ENCODE data around the gene CNOT2. TPM values are rescaled to one million over a fixed set of nuclear protein-coding genes. Genes with fewer than 3 reads are reported as not detected.

Gene CNOT2
- total RNA-seq, 1 experiment from 2014 or later = 82.9 TPM

DNA sequence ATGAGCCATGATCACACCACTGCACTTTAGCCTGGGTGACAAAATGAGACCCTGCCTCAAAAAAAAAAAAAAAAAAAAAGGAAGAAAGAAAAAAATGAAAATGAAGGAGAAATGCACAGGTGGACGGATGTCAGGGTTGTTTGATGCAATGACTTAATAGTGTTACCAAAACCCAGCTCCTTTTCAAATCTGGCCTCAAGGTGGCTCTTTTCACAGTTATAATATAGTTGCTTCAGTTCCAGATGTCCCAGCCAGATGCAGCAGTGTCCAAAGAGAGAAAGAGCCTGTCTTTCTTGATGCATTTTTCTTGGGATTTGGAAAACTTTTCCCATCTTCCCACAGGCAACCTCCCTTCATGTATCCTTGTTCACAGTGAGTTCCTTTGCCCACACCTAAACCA lies 159.4 kb downstream of the CNOT2 start:
- TF ChIP-seq, protein P1, sequence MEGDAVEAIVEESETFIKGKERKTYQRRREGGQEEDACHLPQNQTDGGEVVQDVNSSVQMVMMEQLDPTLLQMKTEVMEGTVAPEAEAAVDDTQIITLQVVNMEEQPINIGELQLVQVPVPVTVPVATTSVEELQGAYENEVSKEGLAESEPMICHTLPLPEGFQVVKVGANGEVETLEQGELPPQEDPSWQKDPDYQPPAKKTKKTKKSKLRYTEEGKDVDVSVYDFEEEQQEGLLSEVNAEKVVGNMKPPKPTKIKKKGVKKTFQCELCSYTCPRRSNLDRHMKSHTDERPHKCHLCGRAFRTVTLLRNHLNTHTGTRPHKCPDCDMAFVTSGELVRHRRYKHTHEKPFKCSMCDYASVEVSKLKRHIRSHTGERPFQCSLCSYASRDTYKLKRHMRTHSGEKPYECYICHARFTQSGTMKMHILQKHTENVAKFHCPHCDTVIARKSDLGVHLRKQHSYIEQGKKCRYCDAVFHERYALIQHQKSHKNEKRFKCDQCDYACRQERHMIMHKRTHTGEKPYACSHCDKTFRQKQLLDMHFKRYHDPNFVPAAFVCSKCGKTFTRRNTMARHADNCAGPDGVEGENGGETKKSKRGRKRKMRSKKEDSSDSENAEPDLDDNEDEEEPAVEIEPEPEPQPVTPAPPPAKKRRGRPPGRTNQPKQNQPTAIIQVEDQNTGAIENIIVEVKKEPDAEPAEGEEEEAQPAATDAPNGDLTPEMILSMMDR (conservative IDR thresholded peaks at IDR 0.05) = peak; percentile 25; the same call in 1 of the 3 replicates

More for the DNA sequence above, 159.4 kb downstream of the CNOT2 start:
- H3K27me3 Mint-ChIP-seq (ENCODE audit: low read depth) = no peaks in the 10 kb centered on the region
- H3K4me3 Mint-ChIP-seq = no peak overlapping the region
- H2AFZ ChIP-seq (ENCODE audit: low read length) = no peak overlapping the region
- H3K14ac ChIP-seq (ENCODE audit: insufficient read depth, low read length) = no peak overlapping the region
- no CpG with 5 or more reads among the region's 1 CpG for WGBS (ENCODE audit: extremely low coverage, insufficient read length, low lambda C conversion rate)
- H3K4me2 ChIP-seq (ENCODE audit: insufficient read depth, insufficient read length, low read length) = no peak overlapping the region
- H3K23ac ChIP-seq (ENCODE audit: insufficient read length, low read depth, low read length) = no peak overlapping the region
- no peak overlapping the region for H2BK15ac ChIP-seq (ENCODE audit: low read depth, low read length)
- no peaks in the 10 kb centered on the region for H3K27me3 ChIP-seq (ENCODE audit: insufficient read depth, low read length)
- H3K9me3 ChIP-seq (ENCODE audit: control insufficient read depth, low read depth, low read length) = no peaks in the 10 kb centered on the region
- no peaks in the 10 kb centered on the region; a peak in 1 of 5 replicates for H3K9me3 Mint-ChIP-seq
- H4K91ac ChIP-seq (ENCODE audit: insufficient read length, low read depth, low read length) = no peak overlapping the region
- no peak overlapping the region for H4K8ac ChIP-seq (replicated peaks; ENCODE audit: insufficient read length, low read depth, low read length)
- H3K4me1 Mint-ChIP-seq = no peaks in the 10 kb centered on the region
- no peaks in the 10 kb centered on the region for H3K79me2 ChIP-seq (ENCODE audit: insufficient read depth, low read length)
- no peak overlapping the region for H3K27ac ChIP-seq (ENCODE audit: insufficient read length, low read depth, low read length)
- no peaks in the 10 kb centered on the region for H3K23me2 ChIP-seq (ENCODE audit: insufficient read length, low read depth, low read length, poor library complexity, severe bottlenecking)
- H3K9ac ChIP-seq (ENCODE audit: extremely low read depth, insufficient read length, low read length) = no peak overlapping the region
- H2BK20ac ChIP-seq (ENCODE audit: low read depth, low read length, poor library complexity, severe bottlenecking) = no peak overlapping the region
- H2BK120ac ChIP-seq (ENCODE audit: low read depth, low read length, poor library complexity, severe bottlenecking) = no peak overlapping the region
- peaks cover 20 to 44% (median 37%) of the 10 kb centered on the region in 3 experiments for H3K36me3 Mint-ChIP-seq (ENCODE audit: insufficient read depth in 1 of 3, low read depth in 3 of 3)
- H4K5ac ChIP-seq (ENCODE audit: insufficient read length, low read depth, low read length) = no peak overlapping the region
- H3K56ac ChIP-seq (ENCODE audit: insufficient read length, low read depth, low read length) = no peak overlapping the region
- DNase-seq = no peak
- no peak overlapping the region for H3K18ac ChIP-seq (ENCODE audit: insufficient read length, low read depth, low read length)
- H4K20me1 ChIP-seq (ENCODE audit: control insufficient read depth, insufficient read depth, insufficient read length) = no peaks in the 10 kb centered on the region
- no peak overlapping the region for H3K4ac ChIP-seq (ENCODE audit: low read depth, low read length)
- no peak overlapping the region for H2BK5ac ChIP-seq (ENCODE audit: insufficient read length, low read length)
- no peak overlapping the region for H3T11ph ChIP-seq (ENCODE audit: low read length)
- H3K27ac Mint-ChIP-seq = no peak overlapping the region
- H3K79me1 ChIP-seq (ENCODE audit: insufficient read depth, low read depth, low read length, poor library complexity, severe bottlenecking) = peaks cover 2% of the 10 kb centered on the region
- no peaks in the 10 kb centered on the region for H3K4me1 ChIP-seq (ENCODE audit: insufficient read depth, low read length)
- no peak overlapping the region for H2BK12ac ChIP-seq (ENCODE audit: insufficient read length, low read depth, low read length)
- no peak overlapping the region for H2AK5ac ChIP-seq (ENCODE audit: insufficient read length, low read length)

All from H9 (cell line).